ENCODE data around the gene MIER1. TPM values are rescaled to one million over a fixed set of nuclear protein-coding genes. Genes with fewer than 3 reads are reported as not detected.

Gene MIER1
- 40.1 TPM for total RNA-seq

DNA sequence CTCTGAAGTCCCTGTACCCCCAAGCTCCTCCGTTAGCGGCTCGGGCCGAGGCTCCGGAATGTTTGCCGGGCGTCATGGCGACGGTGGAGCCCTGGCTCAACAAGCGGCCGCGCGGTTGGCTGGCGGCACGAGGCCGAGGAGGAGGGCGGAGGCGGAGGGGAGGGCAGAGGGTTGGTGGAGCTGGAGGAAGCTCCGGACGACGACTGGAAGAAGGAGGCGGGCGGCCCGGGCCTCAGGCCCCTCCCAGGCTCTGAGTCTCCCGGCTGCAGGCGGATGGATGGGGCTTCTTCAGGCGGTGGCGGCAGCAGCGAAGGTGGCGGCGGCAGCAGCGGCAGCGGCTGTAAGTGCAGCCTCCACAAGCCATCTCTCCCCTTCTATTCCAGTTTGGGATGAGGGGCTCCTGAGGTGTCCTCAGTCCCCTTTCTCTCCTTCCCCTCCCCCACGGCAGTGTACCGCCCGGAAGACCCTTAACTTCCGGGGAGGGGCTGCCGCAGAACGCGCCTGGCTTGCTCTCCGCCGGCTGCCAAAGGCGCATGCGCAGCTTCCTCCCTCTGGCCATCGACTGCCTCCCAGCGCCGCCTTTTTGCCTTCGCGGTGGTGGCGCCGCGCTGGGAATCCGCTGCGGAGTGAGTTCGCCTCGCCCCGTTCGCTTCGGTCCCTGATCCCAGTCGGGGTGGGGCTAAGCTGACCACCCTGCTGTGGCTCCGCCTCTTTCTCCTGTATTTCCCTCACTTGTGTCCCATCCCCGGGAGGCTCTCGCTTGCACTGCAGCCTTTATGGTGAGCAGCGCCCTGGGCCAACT lies at the start of gene MIER1, which contains the start of gene DNAI4:
Gene MIER1, plus strand, starts transcription at position 235 of the 802 bp plus-strand sequence. Its CDS starts 39 bp downstream, at position 274.
Gene DNAI4, minus strand, starts transcription at position 101 of the 802 bp plus-strand sequence. Its CDS starts 25 bp downstream, at position 76.

Other genes with a start within 250 kb of the MIER1 start
- gene DYNLT5, start 172.5 kb upstream of the MIER1 start, total RNA-seq: 2.8 TPM
- gene INSL5, start 123.7 kb upstream of the MIER1 start, total RNA-seq: not detected
- 16.0 TPM for gene DNAI4, start 134 bp upstream of the MIER1 start, total RNA-seq
- 20.3 TPM for gene SLC35D1, start 129.2 kb downstream of the MIER1 start, total RNA-seq
- gene C1orf141, start 210.0 kb downstream of the MIER1 start, total RNA-seq: not detected
- gene IL23R, start 241.5 kb downstream of the MIER1 start, total RNA-seq: not detected